BLaER1 (cell line): ENCODE results near the gene KDM8.
A peak's percentile ranks its signal among the peaks of the same experiment; 100 is the strongest.
"Not testable (repeated sequence)": the region's sequence is repeated elsewhere in the genome, so short reads cannot be mapped to it uniquely, and the experiment has no call there.

Source experiments
- H3K27ac ChIP-seq: shearing (Covaris generic); formaldehyde crosslinking; 2 replicates; pipeline ENCODE4 v1.8.1; 2022
- H3K27me3 ChIP-seq: shearing (Covaris generic); formaldehyde crosslinking; 2 replicates; pipeline ENCODE4 v1.8.1; 2022
- H3K36me3 ChIP-seq: shearing (Covaris generic); formaldehyde crosslinking; 2 replicates; pipeline ENCODE4 v1.8.1; 2022
- H3K4me1 ChIP-seq: shearing (Covaris generic); formaldehyde crosslinking; 2 replicates; pipeline ENCODE4 v1.8.1; 2022
- H3K4me2 ChIP-seq: shearing (Covaris generic); formaldehyde crosslinking; 2 replicates; pipeline ENCODE4 v1.8.1; 2022
- H3K4me3 ChIP-seq: shearing (Covaris generic); formaldehyde crosslinking; 2 replicates; pipeline ENCODE4 v1.8.1; 2022
- H3K9ac ChIP-seq: shearing (Covaris generic); formaldehyde crosslinking; 2 replicates; pipeline ENCODE4 v1.8.1; 2022
- H3K9me3 ChIP-seq: shearing (Covaris generic); formaldehyde crosslinking; 2 replicates; pipeline ENCODE4 v1.8.1; 2022
- H4K20me1 ChIP-seq: shearing (Covaris generic); formaldehyde crosslinking; 2 replicates; pipeline ENCODE4 v1.8.1; 2022
- Cebpa-rat ChIP-seq: shearing (Covaris generic); IDR thresholded peaks from 2 replicates; pipeline ENCODE4 v1.8.1; 2022

Gene KDM8

DNA sequence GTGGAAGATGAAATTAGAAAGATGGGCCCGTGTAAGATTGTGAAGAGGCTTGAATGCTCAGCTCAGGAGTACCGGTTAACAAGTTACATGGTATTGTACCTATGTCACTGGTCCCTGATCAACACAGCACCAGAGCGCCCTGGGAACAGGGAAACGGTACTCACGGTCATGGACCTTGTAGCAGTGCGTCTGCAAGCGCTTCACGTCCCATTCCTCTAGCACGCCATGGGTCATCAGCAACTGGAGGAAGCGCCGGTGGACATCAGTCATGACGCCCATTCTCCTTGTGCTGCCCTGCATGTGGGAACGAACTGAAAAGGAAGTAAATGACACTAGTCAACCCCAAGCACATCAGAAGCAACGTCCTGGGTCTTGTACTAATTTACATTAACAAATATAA, 53.9 kb downstream of the KDM8 start:
- no peak overlapping the region for H3K4me3 ChIP-seq
- no peak overlapping the region for H3K4me2 ChIP-seq
- no peak overlapping the region for H3K9ac ChIP-seq
- H3K36me3 ChIP-seq = peaks cover 24% of the 10 kb centered on the region
- H3K4me1 ChIP-seq = peaks cover 6% of the 10 kb centered on the region; the same call in 1 of the 2 replicates
- H4K20me1 ChIP-seq = no peaks in the 10 kb centered on the region
- H3K27ac ChIP-seq = no peak overlapping the region
- no peak for TF ChIP-seq Cebpa-rat
- H3K9me3 ChIP-seq = no peaks in the 10 kb centered on the region
- H3K27me3 ChIP-seq = no peaks in the 10 kb centered on the region

DNA sequence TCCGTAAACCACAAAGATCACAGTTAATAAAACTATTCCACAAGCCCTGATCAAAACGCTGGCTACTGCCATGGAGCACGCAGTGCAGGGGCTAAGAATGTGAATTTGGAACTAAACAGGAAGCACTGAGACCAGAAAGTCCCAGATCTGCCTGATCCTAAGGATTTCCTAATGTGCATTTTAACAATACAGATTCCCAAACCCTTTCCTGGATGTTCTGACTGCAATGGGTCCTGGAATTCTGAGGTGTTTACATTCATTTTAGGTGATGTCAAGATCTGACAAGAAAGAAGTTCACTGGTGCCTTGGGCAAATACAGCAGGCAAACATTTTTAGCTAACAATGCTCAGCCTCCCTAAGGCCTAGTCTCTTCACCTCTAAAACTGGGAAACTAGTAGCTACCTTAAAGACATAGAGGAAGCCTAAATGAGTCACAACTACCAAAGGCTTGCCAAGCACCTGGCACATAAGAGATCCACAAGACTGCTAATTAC, 55.0 kb downstream of the KDM8 start:
- H3K36me3 ChIP-seq = peaks cover 24% of the 10 kb centered on the region
- H3K4me2 ChIP-seq = no peak overlapping the region
- H3K9ac ChIP-seq = no peak overlapping the region
- no peak overlapping the region for H3K4me3 ChIP-seq
- H3K4me1 ChIP-seq = no peaks in the 10 kb centered on the region
- H3K27ac ChIP-seq = no peak overlapping the region
- no peaks in the 10 kb centered on the region for H3K27me3 ChIP-seq
- no peaks in the 10 kb centered on the region for H3K9me3 ChIP-seq
- H4K20me1 ChIP-seq = no peaks in the 10 kb centered on the region
- no peak for TF ChIP-seq Cebpa-rat

DNA sequence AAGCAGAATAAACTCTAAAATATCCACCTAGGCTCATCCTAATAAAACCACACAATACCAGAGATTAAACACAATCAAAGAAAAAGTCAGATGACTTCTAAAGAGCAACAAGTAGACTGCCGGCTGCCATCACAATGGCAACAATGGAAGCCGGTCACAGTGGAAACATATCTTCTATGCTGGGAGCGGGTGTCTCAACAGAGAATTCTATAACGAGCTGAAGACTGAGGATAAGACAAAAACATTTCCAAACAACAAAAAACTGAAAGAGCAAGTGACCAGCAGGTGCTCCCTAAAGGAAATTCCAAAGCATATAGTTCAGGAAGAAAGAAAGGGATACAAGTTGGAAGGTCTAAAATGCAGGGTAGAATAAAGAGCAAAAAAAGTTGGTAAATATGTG, 56.4 kb downstream of the KDM8 start:
- Histone ChIP-seq H3K4me3 (no peak overlapping the region), H3K4me1 (no peaks in the 10 kb centered on the region), H3K9me3 (no peaks in the 10 kb centered on the region), H3K9ac (no peak overlapping the region), H3K4me2 (no peak overlapping the region), H3K27ac (no peak overlapping the region), H3K27me3 (no peaks in the 10 kb centered on the region), H4K20me1 (no peaks in the 10 kb centered on the region), H3K36me3 (peaks cover 24% of the 10 kb centered on the region)
- no peak for TF ChIP-seq Cebpa-rat

DNA sequence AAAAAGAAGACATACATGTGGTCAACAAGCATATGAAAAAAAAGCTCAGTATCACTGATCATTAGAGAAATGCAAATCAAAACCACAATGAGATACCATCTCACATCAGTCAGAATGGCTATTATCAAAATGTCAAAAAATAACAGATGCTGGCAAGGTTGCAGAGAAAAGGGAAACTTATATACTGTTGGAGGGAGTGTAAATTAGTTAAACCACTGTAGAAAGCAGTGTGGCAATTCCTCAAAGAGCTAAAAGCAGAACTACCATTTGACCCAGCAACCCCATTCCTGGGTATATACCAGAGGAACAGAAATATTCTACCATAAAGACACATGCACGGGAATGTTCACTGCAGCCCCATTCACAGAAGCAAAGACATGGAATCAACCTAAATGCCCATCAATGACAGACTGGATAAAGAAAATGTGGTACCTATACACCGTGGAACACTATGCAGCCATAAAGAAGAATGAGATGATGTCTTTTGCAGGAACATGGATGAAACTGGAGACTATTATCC, 59.6 kb downstream of the KDM8 start:
- H3K36me3 ChIP-seq, H3K9me3 ChIP-seq, H4K20me1 ChIP-seq, H3K27ac ChIP-seq, H3K4me1 ChIP-seq, H3K9ac ChIP-seq, H3K4me2 ChIP-seq, H3K27me3 ChIP-seq, H3K4me3 ChIP-seq: not testable (repeated sequence)

DNA sequence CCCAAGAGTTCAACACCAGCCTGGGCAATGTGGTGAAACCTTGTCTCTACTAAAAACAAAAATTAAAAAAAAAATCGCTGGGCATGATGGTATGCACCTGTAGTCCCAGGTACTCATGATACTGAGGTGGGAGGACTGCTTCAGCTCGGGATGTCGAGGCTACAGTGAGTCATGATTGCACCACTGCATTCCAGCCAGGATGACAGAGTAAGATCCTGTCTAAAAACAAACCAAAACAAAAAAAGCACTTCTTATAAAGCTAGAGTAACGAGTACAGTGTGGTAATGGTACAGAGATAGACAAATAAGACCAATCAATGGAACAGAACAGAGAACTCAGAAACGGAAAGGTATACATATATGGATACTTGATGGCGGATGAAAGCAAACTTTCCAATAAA, 60.8 kb downstream of the KDM8 start:
- Histone ChIP-seq H3K9ac (no peak overlapping the region), H3K4me2 (no peak overlapping the region), H3K4me3 (no peak overlapping the region), H3K27me3 (no peaks in the 10 kb centered on the region), H3K4me1 (peaks cover 14% of the 10 kb centered on the region), H4K20me1 (no peaks in the 10 kb centered on the region), H3K36me3 (no peaks in the 10 kb centered on the region; the same call in 1 of the 2 replicates), H3K9me3 (no peaks in the 10 kb centered on the region), H3K27ac (no peak overlapping the region)
- TF ChIP-seq Cebpa-rat = no peak

DNA sequence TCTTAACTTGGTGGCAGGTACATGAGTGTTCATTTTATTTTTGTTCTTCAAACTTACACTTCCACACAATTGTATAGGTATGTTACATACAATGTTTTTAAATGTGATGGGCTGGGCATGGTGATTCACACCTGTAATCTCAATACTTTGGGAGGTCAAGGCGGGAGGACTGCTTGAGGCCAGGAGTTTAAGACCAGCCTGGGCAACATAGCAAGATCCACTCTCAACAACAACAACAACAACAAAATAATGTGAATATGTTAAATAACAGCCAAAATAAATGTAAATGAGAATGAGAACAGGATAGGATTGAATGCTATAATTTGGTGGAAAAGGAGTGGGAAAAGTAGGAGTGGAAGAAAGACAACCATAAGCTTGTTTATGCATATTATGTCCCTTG, 62.7 kb downstream of the KDM8 start:
- Histone ChIP-seq H4K20me1 (no peaks in the 10 kb centered on the region), H3K9me3 (no peaks in the 10 kb centered on the region), H3K9ac (no peak overlapping the region), H3K27me3 (no peaks in the 10 kb centered on the region), H3K4me3 (no peak overlapping the region), H3K36me3 (no peaks in the 10 kb centered on the region; the same call in 1 of the 2 replicates), H3K4me1 (peaks cover 18% of the 10 kb centered on the region), H3K4me2 (no peak overlapping the region), H3K27ac (no peak overlapping the region)
- no peak for TF ChIP-seq Cebpa-rat

DNA sequence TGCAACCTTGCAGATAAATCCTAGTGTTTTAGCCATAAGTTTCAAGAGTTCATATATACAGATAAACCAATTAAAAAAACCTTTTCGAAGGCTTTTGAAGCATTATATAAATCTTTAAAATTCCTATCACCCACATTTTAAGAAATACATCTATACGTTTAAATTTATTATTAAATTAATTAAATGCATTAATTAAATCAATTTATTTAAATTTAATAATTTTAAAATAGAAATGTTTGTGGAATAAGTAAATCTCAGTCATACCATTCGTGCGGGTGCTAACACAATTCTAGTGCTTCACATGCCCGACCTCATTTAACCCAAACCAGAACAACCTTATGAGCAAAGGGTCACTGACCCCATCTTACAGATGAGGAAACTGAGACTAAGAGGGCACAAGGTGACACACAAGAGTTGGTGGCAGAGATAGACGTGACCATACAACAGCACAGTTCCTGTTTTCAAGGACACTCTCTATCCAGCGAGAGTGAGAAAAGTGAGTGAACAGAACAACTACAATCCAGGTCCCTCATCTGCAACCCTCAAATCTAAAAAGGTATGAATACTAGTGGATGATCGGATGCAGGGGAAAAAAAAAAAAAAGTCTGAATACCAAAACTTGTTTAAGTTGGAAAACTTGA, 63.8 kb downstream of the KDM8 start:
- Histone ChIP-seq H3K27ac (no peak overlapping the region), H3K36me3 (no peaks in the 10 kb centered on the region; the same call in 1 of the 2 replicates), H3K4me2 (no peak overlapping the region)

DNA sequence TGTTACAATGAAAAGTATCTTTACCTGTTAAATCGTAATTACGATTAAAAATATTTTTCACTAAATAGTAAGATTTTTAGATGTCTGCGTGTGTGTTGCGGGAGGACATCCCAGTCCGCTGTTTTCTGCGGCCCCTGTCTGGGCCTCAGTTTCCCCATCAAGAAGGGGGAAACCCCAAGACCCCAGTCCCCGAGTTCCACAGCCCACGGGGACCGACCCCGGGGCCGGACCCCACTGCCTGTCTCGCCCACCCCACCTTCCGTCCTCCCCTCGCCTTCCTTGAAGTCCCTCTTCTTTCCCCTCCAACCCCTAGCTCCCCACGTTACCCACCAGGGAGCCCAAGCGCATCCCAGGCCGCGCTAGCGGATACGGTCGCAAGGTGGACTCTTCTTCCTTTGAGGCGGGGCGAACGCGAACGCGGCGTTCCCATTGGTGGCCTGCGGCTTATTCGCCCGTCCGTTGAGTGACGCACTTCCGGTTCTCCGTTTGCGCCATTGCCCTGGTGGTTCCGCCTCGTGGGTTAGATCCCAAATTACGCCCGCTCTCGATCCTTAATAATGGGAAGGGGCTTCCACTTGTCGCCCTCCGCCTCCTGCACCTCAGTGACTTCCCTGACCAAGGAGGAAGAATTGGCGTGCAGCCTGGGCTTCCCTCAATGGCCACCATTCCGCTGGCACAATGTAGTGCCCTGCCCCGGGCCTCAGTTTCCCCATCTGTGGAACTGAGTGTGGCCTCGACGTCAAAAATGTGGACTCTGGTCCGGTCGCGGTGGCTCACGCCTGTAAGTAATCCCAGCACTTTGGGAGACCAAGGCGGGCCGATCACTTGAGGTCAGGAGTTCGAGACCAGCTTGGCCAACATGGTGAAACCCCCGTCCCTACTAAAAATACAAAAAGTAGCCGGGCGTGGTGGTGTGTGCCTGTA, 65.3 kb downstream of the KDM8 start, which contains the start of gene NSMCE1:
TSS of gene NSMCE1 (minus strand) at position 397 of the 924 bp plus-strand sequence. CDS start 11,202 bp downstream, outside the sequence.
- Histone ChIP-seq H3K4me1 (peaks cover 27% of the 10 kb centered on the region), H3K27ac (peak within 1 kb of the TSS; percentile 80)
- TF ChIP-seq Cebpa-rat = no peak

More for the DNA sequence above, 63.8 kb downstream of the KDM8 start:
- no peaks in the 10 kb centered on the region for H4K20me1 ChIP-seq
- no peaks in the 10 kb centered on the region for H3K9me3 ChIP-seq
- no peaks in the 10 kb centered on the region for H3K27me3 ChIP-seq
- no peak overlapping the region for H3K9ac ChIP-seq
- H3K4me1 ChIP-seq = peaks cover 18% of the 10 kb centered on the region
- TF ChIP-seq Cebpa-rat = no peak
- no peak overlapping the region for H3K4me3 ChIP-seq

DNA sequence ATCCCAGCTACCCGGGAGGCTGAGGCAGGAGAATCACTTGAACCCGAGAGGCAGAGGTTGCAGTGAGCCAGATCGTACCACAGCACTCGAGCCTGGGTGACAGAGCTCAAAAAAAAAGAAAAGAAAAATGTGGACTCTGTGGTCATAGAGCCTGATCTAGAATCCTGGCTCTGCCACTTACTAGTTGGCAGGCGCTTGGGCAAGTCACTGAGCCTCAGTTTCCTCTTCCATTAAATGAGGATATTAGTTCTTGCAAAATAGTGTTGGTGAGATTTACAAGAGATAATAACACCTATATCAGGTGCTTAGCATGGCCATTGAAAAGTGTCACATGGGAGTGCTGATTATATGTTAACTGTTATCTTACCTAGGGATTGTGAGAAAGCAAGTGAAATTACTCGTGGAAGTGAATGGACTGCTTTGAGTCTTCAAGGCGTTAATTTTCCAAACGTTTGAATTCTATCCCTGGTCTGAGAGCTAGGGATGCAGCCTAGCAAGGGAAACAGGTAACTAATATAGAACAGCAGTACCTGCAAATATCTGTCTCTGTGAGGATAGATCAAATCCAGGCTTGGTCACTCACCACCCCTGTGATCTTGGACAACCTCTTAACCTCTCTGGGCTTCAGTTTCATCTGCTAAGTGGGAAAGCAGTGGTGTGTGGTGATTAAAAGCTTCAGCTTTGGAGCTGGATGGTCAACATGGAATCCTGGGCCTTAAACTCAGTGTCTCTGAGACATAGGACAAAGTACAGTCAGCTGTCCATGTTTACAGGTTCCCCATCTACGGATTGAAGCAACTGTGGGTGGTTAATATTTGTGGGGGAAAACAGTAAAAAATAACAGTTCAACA, 66.2 kb downstream of the KDM8 start:
- Histone ChIP-seq H3K27me3 (no peaks in the 10 kb centered on the region), H3K4me3 (peak overlapping the region; percentile 74), H3K9me3 (no peaks in the 10 kb centered on the region), H3K9ac (no peak overlapping the region; the same call in 1 of the 2 replicates), H3K4me1 (peaks cover 36% of the 10 kb centered on the region), H4K20me1 (no peaks in the 10 kb centered on the region), H3K4me2 (peak overlapping the region; percentile 76), H3K27ac (peak overlapping the region; percentile 80; the same call in 1 of the 2 replicates), H3K36me3 (no peaks in the 10 kb centered on the region)
- no peak for TF ChIP-seq Cebpa-rat

More for the DNA sequence above, 65.3 kb downstream of the KDM8 start, which contains the start of gene NSMCE1:
- Histone ChIP-seq H3K4me3 (peak within 1 kb of the TSS; percentile 74), H3K4me2 (peak within 1 kb of the TSS; percentile 76), H4K20me1 (no peaks in the 10 kb centered on the region), H3K27me3 (no peaks in the 10 kb centered on the region), H3K9me3 (no peaks in the 10 kb centered on the region), H3K36me3 (no peaks in the 10 kb centered on the region; the same call in 1 of the 2 replicates), H3K9ac (peak within 1 kb of the TSS; percentile 75)
